ENCODE data around the gene SRGAP2C. TPM values are rescaled to one million over a fixed set of nuclear protein-coding genes. Genes with fewer than 3 reads are reported as not detected.
"Not testable (repeated sequence)": the region's sequence is repeated elsewhere in the genome, so short reads cannot be mapped to it uniquely, and the experiment has no call there.

The SRGAP2C gene
- total RNA-seq, 4 donors from 2014 or later, result 2.5 to 6.0 (median 3.5) TPM

DNA sequence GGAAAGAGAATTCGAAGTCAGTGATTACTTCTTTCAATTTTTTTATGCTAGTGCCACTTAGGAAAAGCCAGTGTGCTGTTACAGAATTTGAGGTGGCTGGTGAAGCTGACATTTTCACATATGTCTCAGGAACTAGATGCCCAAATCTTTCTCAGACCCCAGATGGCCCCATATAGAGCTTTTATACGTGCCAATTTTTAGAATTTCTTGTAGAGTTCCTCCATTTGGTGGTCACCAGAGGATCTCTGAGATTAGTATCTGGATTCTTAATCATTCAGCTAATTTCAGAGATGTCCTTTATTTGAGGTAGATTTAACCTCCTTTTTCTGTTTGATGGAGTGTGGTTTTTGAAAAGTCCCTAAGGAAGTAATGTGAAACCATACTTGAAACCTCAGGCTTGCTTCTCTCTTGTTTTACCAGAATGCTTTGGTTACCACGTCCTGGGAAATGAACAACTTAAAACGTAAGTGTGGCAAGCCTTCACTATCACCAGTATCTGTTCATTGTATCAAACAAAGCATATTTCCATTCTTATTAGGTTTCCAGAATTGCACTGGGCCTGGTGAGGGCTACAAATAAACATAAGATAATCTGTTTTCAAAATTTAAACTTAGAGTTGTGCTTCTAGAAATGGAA lies 164.7 kb downstream of the SRGAP2C start:
- H3K9me3 ChIP-seq; H3K36me3 ChIP-seq; intact Hi-C loops (cut with DNase I; ENCODE audit: low total_unique reads); H3K4me3 ChIP-seq; ATAC-seq; H3K4me1 ChIP-seq; DNase-seq; in situ Hi-C loops (cut with MboI; ENCODE audit: low sequenced_read_pairs in 4 of 4); H3K27ac ChIP-seq; H3K27me3 ChIP-seq: not testable (repeated sequence)

DNA sequence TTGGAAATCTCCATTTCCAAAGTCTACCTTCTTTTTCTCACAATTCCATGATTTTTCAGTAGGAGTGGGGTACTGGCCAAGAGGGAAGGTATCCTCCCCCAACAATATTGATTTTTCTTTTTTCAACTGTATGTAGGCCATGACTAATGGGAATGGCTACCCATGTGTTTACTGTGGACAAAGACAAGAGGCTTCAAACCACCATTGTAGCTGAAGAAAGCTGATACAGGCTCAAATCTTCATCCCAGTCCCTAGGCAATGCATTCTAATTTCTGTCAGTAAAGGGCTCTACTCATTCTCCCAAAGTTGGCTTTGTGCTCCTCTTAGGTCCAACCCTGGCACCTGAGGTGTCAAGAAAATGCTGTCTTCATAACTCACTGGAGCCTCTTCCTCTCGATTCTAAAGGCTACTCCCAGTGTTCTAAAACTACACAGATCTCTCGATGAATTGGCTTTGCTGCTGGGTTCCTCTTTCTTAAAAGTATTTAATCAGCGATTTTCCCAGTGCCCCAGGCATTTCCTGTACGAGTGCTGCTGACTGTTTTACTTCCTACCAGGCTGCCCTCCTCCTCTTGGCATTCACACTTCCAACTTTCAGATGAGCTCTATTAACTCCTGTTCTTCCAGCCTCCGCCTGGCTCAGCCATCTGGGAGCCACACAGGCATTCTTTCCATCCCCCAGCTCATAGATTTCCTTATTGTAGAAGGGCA lies 171.1 kb downstream of the SRGAP2C start:
- in situ Hi-C loops (cut with MboI; ENCODE audit: low sequenced_read_pairs in 4 of 4), result not testable (repeated sequence)

DNA sequence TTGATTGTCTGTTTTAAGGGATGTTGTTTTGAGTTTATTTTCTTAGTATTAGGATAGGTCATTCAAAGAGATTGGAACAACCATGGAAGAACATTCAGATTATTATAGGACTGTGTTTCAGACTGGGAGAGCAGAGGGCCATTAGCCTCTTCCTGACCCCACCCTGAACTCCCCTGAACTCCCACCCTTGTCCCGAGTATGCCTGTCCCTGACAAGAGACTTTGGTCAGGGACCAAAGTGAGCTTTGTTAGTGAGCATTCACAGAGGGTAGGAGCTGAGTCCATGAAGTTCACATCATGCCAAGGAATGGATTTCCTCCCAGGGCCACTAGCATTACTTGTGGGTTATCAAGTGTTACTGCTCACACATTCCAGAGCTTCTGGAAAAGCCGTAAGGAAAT lies 172.0 kb downstream of the SRGAP2C start:
- H3K9me3 ChIP-seq, H3K27me3 ChIP-seq: not testable (repeated sequence)

More for the DNA sequence above, 171.1 kb downstream of the SRGAP2C start:
- H3K27ac ChIP-seq; H3K4me3 ChIP-seq; DNase-seq; ATAC-seq; H3K27me3 ChIP-seq; H3K4me1 ChIP-seq; H3K36me3 ChIP-seq; H3K9me3 ChIP-seq; intact Hi-C loops (cut with DNase I; ENCODE audit: low total_unique reads): not testable (repeated sequence)

DNA sequence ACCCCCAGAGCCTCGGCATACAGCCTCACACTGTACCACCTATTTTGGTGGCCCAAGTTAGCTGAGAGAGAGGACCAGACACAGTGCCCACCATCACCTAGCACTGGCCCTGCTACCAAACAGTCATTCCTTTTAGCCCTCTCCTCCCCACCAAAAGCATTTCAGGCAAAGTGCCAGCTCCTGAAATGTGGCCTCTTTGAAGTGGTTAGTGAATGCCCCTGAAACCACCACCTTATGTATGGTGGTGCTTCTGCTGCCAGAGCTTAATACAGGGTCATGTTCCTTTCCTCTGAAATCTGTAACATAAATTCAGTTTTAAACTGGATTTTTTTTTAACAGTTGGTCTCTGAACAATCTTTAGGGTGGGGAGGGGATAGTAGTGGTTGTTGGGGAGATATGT lies 175.8 kb downstream of the SRGAP2C start:
- DNase-seq; intact Hi-C loops (cut with DNase I; ENCODE audit: low total_unique reads); H3K4me1 ChIP-seq; in situ Hi-C loops (cut with MboI; ENCODE audit: low sequenced_read_pairs in 4 of 4); ATAC-seq; H3K27me3 ChIP-seq; H3K27ac ChIP-seq; H3K36me3 ChIP-seq; H3K9me3 ChIP-seq; H3K4me3 ChIP-seq: not testable (repeated sequence)

More for the DNA sequence above, 172.0 kb downstream of the SRGAP2C start:
- H3K36me3 ChIP-seq; DNase-seq; ATAC-seq; H3K27ac ChIP-seq; H3K4me3 ChIP-seq; intact Hi-C loops (cut with DNase I; ENCODE audit: low total_unique reads); in situ Hi-C loops (cut with MboI; ENCODE audit: low sequenced_read_pairs in 4 of 4); H3K4me1 ChIP-seq: not testable (repeated sequence)

DNA sequence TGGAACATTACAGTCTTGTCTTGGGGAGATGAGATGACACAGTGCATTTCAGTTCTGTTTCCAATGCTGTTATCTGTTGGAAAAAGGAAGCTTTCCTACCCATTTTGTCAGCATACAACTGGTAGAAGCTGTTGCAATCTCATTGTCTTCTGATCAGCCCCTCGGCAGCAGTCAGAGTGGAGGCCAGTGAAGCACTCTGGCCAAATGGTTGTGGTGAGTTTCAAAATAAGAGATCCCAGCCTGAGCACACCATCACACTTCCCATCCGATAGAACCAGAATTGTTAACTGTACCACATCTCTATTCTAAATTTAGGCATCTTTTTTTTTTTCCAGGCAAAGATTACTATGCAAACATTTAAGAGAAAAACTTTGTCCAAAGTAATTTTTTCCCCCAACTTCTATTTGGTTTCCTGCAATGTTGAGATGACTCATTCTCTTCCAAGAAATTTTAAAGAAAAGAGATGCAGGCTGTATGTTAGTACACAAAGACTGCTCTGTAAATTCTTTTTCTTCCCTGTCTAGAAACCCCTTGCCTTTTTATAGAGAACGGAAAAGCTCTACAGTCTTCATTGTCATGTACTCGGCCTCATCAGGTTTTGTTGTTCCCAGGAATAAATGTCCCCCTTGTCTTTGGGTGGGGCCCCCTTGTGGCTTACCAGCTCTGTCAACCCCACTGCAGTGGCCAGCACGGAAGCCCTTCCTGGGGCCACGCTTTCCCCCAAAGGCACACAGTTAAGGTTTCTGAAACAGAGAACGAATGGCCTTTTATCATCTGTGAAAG lies 176.9 kb downstream of the SRGAP2C start:
- H3K27ac ChIP-seq; H3K9me3 ChIP-seq; intact Hi-C loops (cut with DNase I; ENCODE audit: low total_unique reads); H3K4me1 ChIP-seq; in situ Hi-C loops (cut with MboI; ENCODE audit: low sequenced_read_pairs in 4 of 4); DNase-seq; H3K36me3 ChIP-seq; H3K4me3 ChIP-seq; H3K27me3 ChIP-seq: not testable (repeated sequence)
- peak in 1 of 2 donors; percentile 68 for ATAC-seq

DNA sequence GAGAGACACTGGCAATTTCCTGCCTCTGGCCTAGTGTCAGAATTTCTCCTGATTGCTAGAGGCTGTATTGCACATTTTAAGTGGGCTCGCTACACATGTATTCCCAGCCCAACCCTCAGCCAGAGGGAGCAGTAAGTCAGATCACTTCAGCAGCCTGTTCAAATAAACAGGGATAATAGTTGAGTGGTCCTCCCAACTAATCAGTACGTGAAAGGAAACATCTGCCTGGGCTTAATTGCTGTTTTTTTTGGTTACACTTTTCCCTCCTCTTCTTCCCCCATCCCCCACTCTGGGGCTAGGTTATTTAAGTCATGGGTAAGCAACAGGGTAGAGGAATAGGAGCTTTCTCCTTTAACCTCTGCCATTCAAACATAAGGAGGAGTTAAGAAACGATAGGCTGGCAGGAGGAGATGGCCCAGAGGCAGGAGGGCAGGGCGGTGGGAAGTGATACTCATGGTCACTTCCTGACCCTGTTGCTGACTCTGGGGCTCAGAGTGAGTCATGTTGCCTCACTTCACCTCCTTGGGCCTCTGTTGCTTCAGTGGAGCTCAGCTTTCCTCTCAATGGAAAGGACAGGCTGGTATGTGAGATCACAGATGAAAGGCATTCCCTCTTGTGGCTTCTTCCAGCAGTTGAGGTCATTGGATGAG lies 177.6 kb downstream of the SRGAP2C start:
- ATAC-seq (peak in 1 of 2 donors; percentile 36), DNase-seq (peak in 1 of 2 donors; percentile 20)
- in situ Hi-C loops (cut with MboI; ENCODE audit: low sequenced_read_pairs in 4 of 4); H3K27me3 ChIP-seq; H3K9me3 ChIP-seq; H3K27ac ChIP-seq; H3K36me3 ChIP-seq; H3K4me3 ChIP-seq; H3K4me1 ChIP-seq; intact Hi-C loops (cut with DNase I; ENCODE audit: low total_unique reads): not testable (repeated sequence)

DNA sequence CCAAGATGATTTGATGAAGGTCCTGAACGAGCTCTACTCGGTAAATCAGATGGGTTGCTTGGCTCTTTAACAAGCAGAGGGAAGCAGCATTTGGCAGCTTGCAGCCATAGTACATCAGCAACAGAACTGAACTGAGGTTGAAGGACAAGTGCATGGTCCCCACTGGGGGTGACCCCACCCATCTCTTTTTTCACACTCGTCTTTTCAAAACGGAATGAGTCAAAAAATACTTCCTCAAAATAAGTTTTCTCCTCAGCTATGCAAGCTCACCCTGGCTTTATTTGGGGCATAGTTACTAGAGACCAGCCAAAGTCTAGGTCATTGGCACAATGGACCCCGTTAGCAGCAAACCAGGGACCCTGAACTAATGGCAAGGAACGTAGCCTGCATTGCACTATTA lies 180.5 kb downstream of the SRGAP2C start:
- H3K4me1 ChIP-seq; intact Hi-C loops (cut with DNase I; ENCODE audit: low total_unique reads); H3K9me3 ChIP-seq; H3K4me3 ChIP-seq; in situ Hi-C loops (cut with MboI; ENCODE audit: low sequenced_read_pairs in 4 of 4); H3K27ac ChIP-seq; DNase-seq; ATAC-seq; H3K27me3 ChIP-seq; H3K36me3 ChIP-seq: not testable (repeated sequence)

DNA sequence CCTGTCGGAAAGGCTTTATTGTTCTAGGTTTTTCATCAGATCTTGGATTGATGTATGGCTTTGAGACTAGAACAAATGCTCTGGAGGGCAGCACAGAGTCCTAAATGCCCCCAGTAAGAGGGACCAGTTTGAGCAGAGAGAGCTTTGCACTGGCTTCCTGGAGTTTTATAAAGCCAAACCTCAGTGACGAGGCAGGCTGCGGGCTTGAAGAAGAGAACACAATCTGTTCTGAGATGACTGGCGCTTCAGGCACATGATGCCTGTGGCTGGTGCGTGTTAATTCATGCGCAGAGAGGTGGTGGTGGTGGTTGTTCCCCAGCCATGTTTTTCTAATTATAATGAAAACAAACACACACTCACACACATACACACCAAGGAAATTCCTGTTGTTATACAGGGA lies 180.9 kb downstream of the SRGAP2C start:
- H3K36me3 ChIP-seq; H3K4me1 ChIP-seq; H3K27ac ChIP-seq; H3K27me3 ChIP-seq; ATAC-seq; in situ Hi-C loops (cut with MboI; ENCODE audit: low sequenced_read_pairs in 4 of 4); H3K4me3 ChIP-seq; DNase-seq; H3K9me3 ChIP-seq; intact Hi-C loops (cut with DNase I; ENCODE audit: low total_unique reads): not testable (repeated sequence)

DNA sequence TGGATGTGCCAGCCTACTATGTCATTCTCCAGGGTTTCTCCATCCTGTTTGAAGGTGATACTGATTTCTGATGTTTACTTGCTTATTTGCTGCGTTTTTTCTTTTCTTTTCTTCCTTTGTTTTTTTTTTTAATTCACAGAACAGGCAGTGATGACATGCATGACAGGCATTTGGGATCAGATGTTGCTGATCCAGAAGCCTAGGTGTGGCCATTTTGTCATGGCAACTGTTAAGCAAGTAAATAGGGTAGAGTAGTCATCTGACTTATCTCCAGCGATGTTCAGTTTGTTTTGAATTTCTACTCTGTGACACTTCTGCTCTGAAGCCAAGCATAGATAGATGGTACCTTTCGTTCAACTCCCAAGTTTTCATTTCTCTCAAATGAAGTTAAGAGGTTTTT lies 181.4 kb downstream of the SRGAP2C start:
- ATAC-seq; H3K4me3 ChIP-seq; H3K4me1 ChIP-seq; DNase-seq; intact Hi-C loops (cut with DNase I; ENCODE audit: low total_unique reads); H3K36me3 ChIP-seq; in situ Hi-C loops (cut with MboI; ENCODE audit: low sequenced_read_pairs in 4 of 4); H3K9me3 ChIP-seq; H3K27me3 ChIP-seq; H3K27ac ChIP-seq: not testable (repeated sequence)

DNA sequence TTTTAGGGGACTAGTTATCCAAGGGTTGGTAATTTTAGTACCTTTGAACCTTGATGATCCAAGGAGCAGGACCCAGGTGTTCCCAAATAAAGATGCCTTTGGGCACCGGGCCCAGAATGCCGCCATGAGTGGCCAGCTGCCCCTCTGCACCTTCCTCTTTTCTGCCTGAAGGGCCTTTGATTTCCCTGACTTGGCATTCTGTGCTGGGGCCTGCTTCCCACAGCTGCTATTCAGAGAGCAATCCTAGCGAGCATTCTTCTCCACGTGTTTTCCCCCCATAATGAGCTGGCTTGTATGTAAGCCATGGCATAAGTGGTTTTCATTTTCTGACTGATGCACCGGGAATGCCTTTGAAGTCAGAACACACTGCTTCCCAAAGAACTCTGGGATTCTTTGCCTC lies 184.1 kb downstream of the SRGAP2C start:
- H3K4me1 ChIP-seq; H3K4me3 ChIP-seq; in situ Hi-C loops (cut with MboI; ENCODE audit: low sequenced_read_pairs in 4 of 4); H3K27ac ChIP-seq; H3K27me3 ChIP-seq; H3K9me3 ChIP-seq; DNase-seq; H3K36me3 ChIP-seq; ATAC-seq; intact Hi-C loops (cut with DNase I; ENCODE audit: low total_unique reads): not testable (repeated sequence)

DNA sequence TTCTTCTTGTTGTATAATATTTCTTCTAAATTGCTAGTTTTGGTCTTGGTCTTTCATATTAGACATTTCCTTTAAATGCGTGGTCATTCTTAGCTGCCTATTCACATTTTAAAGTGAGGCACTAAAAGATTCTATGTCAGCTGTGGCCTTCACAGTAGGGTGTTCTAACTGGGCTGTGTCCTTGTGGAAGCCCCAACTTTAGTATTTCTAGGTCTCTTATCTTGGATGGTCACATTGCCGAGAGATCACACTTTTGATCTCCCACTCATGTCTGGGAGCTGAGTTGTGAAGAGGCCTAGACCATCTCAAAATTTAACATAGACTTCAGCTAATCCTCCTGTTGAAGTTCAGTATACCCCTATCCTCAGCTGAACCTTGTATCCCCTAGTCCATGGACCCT lies 185.2 kb downstream of the SRGAP2C start:
- DNase-seq; H3K4me1 ChIP-seq; H3K36me3 ChIP-seq; H3K4me3 ChIP-seq; H3K9me3 ChIP-seq; H3K27me3 ChIP-seq; ATAC-seq; in situ Hi-C loops (cut with MboI; ENCODE audit: low sequenced_read_pairs in 4 of 4); H3K27ac ChIP-seq; intact Hi-C loops (cut with DNase I; ENCODE audit: low total_unique reads): not testable (repeated sequence)

All from gastrocnemius medialis (tissue), 4 donors.